Transverse colon (tissue), 4 donors: Measurements from ENCODE around the gene ZNF423.

Experiments
- POLR2AphosphoS5 ChIP-seq, 3 donors: sonication (generic); formaldehyde crosslinking; IDR thresholded peaks; one replicate each; pipeline ENCODE4 v1.6.1; 2016; ENCODE audit warnings: antibody characterized with exemption in 3 of 3
- TF ChIP-seq, protein P1 (sequence below), 5 experiments: fragments of 200-600 bp in 3 of 5; fragments of 450-650 bp in 2 of 5; sonication (generic) in 3 of 5; IDR thresholded peaks; 1 replicate in 2 of 5; 2 replicates in 3 of 5; pipeline ENCODE4 v1.5.1; 2016 to 2017; ENCODE audit warnings: antibody characterized with exemption in 5 of 5, inconsistent platforms in 3 of 5, mild to moderate bottlenecking in 2 of 5, moderate library complexity in 1 of 5

DNA sequence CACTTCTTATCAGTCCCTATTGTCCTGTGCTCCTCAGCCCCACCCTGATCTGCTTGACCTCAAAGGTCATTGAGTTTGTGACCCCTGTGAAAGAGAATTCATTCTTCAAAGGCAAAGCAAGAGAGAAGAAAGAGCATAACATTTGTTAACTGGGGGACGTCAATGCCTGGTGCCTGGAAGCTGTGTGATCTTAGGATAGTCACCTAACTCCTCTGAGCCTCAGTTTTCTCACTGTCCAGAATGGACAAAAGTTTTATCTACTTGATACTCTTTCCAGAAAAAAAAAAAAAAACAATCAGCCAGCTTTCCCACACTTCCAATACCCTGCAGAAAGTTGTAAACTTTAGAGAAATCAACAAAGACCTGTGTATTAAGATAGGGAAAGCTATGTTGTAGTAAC is 309.2 kb downstream of the ZNF423 start:
- TF ChIP-seq, protein P1, sequence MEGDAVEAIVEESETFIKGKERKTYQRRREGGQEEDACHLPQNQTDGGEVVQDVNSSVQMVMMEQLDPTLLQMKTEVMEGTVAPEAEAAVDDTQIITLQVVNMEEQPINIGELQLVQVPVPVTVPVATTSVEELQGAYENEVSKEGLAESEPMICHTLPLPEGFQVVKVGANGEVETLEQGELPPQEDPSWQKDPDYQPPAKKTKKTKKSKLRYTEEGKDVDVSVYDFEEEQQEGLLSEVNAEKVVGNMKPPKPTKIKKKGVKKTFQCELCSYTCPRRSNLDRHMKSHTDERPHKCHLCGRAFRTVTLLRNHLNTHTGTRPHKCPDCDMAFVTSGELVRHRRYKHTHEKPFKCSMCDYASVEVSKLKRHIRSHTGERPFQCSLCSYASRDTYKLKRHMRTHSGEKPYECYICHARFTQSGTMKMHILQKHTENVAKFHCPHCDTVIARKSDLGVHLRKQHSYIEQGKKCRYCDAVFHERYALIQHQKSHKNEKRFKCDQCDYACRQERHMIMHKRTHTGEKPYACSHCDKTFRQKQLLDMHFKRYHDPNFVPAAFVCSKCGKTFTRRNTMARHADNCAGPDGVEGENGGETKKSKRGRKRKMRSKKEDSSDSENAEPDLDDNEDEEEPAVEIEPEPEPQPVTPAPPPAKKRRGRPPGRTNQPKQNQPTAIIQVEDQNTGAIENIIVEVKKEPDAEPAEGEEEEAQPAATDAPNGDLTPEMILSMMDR (IDR thresholded peaks at IDR 0.05): no peak
- no peak for TF ChIP-seq POLR2AphosphoS5 (IDR thresholded peaks at IDR 0.05)
